Stomach (tissue), 9 donors: Measurements from ENCODE around the gene RPAP3. TPM values are rescaled to one million over a fixed set of nuclear protein-coding genes. Genes with fewer than 3 reads are reported as not detected.

Experiments
- DNase-seq, 2 donors: peaks; one replicate each; pipeline versions ENCODE4 v3.0.0 to v3.0.0-alpha.2; 2013 to 2019
- H3K27ac ChIP-seq, 5 donors: fragments of 200-600 bp in 4 of 5; sonication (generic) in 4 of 5; one replicate each; pipeline ENCODE4 v1.5.1; 2013 to 2019; ENCODE audit warnings: mild to moderate bottlenecking in 1 of 5, moderate library complexity in 1 of 5
- H3K27me3 ChIP-seq, 3 donors: fragments of 200-600 bp; sonication (generic); one replicate each; pipeline ENCODE4 v1.5.1; 2017 to 2019; ENCODE audit warnings: mixed run types in 1 of 3
- H3K36me3 ChIP-seq, 4 donors: fragments of 200-600 bp; sonication (generic); 1 replicate in 3 of 4; 2 replicates in 1 of 4; pipeline ENCODE4 v1.5.1; 2016 to 2019
- H3K4me1 ChIP-seq, 4 donors: fragments of 200-600 bp; sonication (generic); one replicate each; pipeline ENCODE4 v1.5.1; 2016 to 2019
- H3K4me3 ChIP-seq, 4 donors: fragments of 200-600 bp; sonication (generic) in 3 of 4; one replicate each; pipeline ENCODE4 v1.5.1; 2016 to 2019; ENCODE audit warnings: mild to moderate bottlenecking in 1 of 4
- H3K9me3 ChIP-seq, 4 donors: fragments of 200-600 bp; sonication (generic); one replicate each; pipeline ENCODE4 v1.5.1; 2016 to 2019
- EP300 ChIP-seq: sonication (generic); formaldehyde crosslinking; IDR thresholded peaks from one replicate; pipeline ENCODE4 v1.6.1; 2017; ENCODE audit warnings: antibody characterized with exemption
- POLR2A ChIP-seq, 4 donors: fragments of 450-650 bp; IDR thresholded peaks; one replicate each; pipeline ENCODE4 v1.6.1; 2016; ENCODE audit warnings: antibody characterized with exemption in 4 of 4, control low read depth in 2 of 4, mild to moderate bottlenecking in 1 of 4, moderate library complexity in 1 of 4
- POLR2AphosphoS5 ChIP-seq, 3 donors: sonication (generic); formaldehyde crosslinking; IDR thresholded peaks; one replicate each; pipeline ENCODE4 v1.6.1; 2016; ENCODE audit warnings: antibody characterized with exemption in 3 of 3
- WGBS, 5 donors: extraction: QIAGEN DNeasy Blood & Tissue Kit in 3 of 5; methylation state at CpG; one replicate each; pipeline versions ENCODE4 v1.1.5 to v1.1.7; 2013 to 2018; 5-methylcytosine and 5-hydroxymethylcytosine counted together
- intact Hi-C: fragments of 100-400 bp; cut with DNase I; formaldehyde crosslinking; loops from one replicate; pipeline ENCODE4 v1.15.1; 2023; ENCODE audit warnings: low total_unique reads
- polyA plus RNA-seq, 3 donors: library from polyadenylated mRNA; stranded (reverse); fragments of 200-250 nt; gene quantifications; one replicate each; pipeline ENCODE4 v1.2.3, GENCODE V29; 2013
- total RNA-seq, 5 donors: library from RNA; depleted of rRNA; stranded (reverse); fragments of >200 nt; gene quantifications; one replicate each; pipeline versions ENCODE4 v1.1.0 to v1.2.3, GENCODE V29; 2014 to 2016
- TF ChIP-seq, protein P1 (sequence below), 7 experiments: fragments of 450-650 bp in 4 of 7; fragments of 200-600 bp in 3 of 7; sonication (generic) in 3 of 7; IDR thresholded peaks; one replicate each; pipeline ENCODE4 v1.5.1; 2016 to 2019; ENCODE audit warnings: antibody characterized with exemption in 7 of 7, control low read depth in 2 of 7, mild to moderate bottlenecking in 1 of 7
- donor health status: healthy with polysubstance abuse.
- donor health status: Bipolar disorder and iron deficiency.
- donor health status: healthy.

The RPAP3 gene
- total and polyA plus RNA-seq, 8 donors: 3.5 to 47.4 (median 11.5) TPM

DNA sequence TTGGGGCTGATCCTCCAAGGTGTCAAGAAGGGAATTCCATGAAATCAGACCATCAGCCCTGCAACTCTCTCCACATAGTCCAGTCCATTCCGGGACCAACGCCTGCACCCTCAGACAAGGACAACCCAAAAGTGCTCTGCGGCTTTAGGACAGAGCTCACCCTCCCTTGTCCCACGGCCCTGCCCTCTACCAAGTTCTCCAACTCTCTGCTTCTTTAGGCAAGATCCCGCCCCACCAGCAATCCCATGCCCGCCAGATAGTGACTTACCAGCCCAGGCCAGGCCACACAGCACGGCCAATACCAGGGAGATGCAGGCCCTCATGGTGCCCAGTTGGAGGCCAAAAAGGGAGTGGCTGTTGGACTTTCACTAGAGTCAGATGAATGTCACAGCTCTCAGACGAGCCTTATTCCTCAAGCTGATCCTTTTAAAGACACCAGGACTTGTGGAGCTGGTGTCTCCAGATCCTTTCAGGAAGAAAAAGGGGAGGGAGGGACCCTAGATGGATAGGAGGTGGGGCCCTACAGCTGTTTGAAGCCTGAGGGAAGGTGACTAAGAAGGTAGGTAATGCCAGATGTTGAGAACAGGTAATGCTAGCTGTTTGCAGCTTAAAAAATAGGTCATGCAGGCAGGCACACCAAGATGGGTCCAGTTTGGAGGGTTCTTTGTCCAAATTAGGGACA lies 19.4 kb upstream of the RPAP3 start, which contains the start of gene ENDOU:
Gene ENDOU, minus strand, starts transcription at position 400 of the 682 bp plus-strand sequence. Its CDS starts 77 bp downstream, at position 323.
- WGBS, 5 donors: 86 to 94% (median 88%) methylated on average over 6 to 8 of the region's 8 CpGs
- Histone ChIP-seq H3K4me1 (peaks cover under 1 to 13% (median 6%) of the 10 kb centered on the region in 4 donors), H3K27me3 (no peaks in the 10 kb centered on the region), H3K9me3 (no peaks in the 10 kb centered on the region), H3K27ac (no peak within 1 kb of the TSS), H3K4me3 (no peak within 1 kb of the TSS), H3K36me3 (peaks cover 0 to 26% (median 2%) of the 10 kb centered on the region in 4 donors)
- intact Hi-C loops: no loop called here
- DNase-seq: no peak
- TF ChIP-seq, protein P1, sequence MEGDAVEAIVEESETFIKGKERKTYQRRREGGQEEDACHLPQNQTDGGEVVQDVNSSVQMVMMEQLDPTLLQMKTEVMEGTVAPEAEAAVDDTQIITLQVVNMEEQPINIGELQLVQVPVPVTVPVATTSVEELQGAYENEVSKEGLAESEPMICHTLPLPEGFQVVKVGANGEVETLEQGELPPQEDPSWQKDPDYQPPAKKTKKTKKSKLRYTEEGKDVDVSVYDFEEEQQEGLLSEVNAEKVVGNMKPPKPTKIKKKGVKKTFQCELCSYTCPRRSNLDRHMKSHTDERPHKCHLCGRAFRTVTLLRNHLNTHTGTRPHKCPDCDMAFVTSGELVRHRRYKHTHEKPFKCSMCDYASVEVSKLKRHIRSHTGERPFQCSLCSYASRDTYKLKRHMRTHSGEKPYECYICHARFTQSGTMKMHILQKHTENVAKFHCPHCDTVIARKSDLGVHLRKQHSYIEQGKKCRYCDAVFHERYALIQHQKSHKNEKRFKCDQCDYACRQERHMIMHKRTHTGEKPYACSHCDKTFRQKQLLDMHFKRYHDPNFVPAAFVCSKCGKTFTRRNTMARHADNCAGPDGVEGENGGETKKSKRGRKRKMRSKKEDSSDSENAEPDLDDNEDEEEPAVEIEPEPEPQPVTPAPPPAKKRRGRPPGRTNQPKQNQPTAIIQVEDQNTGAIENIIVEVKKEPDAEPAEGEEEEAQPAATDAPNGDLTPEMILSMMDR (IDR thresholded peaks at IDR 0.05): no peak
- TF ChIP-seq EP300 (no peak), POLR2AphosphoS5 (IDR thresholded peaks at IDR 0.05) (no peak), POLR2A (IDR thresholded peaks at IDR 0.05) (no peak)

DNA sequence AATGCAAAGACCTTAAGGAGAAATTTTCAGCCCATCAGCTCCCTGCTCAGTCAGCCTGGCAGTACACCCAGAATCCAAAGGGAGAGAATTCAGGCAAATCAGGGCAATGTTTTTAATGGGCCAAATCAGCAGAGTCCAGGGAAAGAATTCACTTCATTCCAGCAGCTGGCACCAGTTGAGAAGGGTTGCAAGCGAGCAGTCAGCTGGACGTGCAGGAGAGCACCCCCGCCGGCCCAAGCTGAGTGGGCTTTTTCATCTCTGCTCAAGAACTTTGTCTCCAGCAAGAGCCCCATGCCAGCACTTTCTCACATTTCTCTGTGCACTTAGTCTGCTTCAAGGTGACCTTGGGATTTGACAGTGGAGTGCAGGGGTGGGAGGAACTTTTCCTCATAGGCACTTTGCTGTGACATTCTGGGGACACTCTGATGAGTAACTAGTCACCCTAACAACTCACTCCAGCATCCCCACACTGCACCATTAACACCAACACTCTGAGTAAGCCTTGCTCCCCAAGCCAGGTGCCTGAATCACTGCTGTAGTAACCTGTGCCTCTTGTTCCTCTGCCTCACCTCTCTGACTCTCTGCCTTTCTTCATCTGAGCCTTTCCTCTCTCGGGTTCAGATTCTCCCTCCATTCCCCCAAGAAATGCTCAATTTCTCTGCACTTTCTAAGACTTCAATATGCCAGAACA lies 17.3 kb upstream of the RPAP3 start:
- Histone ChIP-seq H3K27ac (no peak overlapping the region), H3K4me1 (peaks cover under 1 to 7% (median 5%) of the 10 kb centered on the region in 4 donors), H3K27me3 (no peaks in the 10 kb centered on the region), H3K36me3 (peaks cover 0 to 32% (median 2%) of the 10 kb centered on the region in 4 donors), H3K4me3 (no peak overlapping the region), H3K9me3 (no peaks in the 10 kb centered on the region)
- intact Hi-C loops: no loop called here
- TF ChIP-seq, protein P1 (IDR thresholded peaks at IDR 0.05): no peak
- TF ChIP-seq POLR2A (IDR thresholded peaks at IDR 0.05) (no peak), EP300 (no peak), POLR2AphosphoS5 (IDR thresholded peaks at IDR 0.05) (no peak)
- WGBS, 5 donors: 67 to 93% (median 92%) methylated on average over 5 of the region's 5 CpGs
- no peak for DNase-seq

DNA sequence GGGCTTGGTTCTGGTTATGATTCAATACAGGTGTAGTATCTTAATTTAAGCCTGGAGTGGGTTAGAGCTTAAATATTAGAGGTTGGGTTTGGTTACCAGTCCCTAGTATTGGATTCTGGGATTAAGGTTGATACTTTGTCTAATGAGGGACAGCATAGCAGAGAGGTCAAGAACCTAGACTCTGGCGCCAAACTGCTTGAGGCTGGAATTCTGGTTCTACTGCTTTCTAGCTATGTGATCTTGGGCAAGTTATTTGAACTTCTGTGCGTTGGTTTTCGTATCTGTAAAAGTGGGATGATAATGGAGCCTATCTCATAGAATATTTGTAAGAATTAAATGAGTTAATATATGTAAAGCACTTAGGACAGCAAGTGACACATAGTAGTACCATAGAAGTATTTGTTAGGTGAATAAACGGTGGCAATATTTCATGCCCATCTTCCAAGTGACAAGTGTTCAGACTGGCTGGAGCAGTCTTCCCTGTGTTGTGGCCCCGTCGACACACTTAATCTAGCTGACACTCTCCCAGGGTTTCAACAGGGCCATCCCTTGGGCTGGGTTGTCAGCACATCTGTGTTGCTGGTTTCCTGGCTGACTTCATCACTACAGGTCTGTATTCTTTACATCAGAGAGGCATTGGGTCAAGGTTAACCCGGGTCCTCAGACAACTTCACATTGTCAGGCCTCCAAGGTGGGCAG lies 16.5 kb upstream of the RPAP3 start:
- DNase-seq: no peak
- intact Hi-C loops: no loop called here
- Histone ChIP-seq H3K9me3 (no peaks in the 10 kb centered on the region), H3K4me1 (peaks cover 9 to 15% (median 13%) of the 10 kb centered on the region in 4 donors), H3K36me3 (peaks cover 0 to 32% (median 2%) of the 10 kb centered on the region in 4 donors), H3K4me3 (no peak overlapping the region), H3K27ac (no peak overlapping the region), H3K27me3 (no peaks in the 10 kb centered on the region)
- no peak for TF ChIP-seq EP300
- TF ChIP-seq, protein P1 (IDR thresholded peaks at IDR 0.05): no peak
- no peak for TF ChIP-seq POLR2AphosphoS5 (IDR thresholded peaks at IDR 0.05)
- TF ChIP-seq POLR2A (IDR thresholded peaks at IDR 0.05): no peak
- WGBS, 5 donors: 50 to 73% (median 58%) methylated on average over 7 of the region's 7 CpGs

DNA sequence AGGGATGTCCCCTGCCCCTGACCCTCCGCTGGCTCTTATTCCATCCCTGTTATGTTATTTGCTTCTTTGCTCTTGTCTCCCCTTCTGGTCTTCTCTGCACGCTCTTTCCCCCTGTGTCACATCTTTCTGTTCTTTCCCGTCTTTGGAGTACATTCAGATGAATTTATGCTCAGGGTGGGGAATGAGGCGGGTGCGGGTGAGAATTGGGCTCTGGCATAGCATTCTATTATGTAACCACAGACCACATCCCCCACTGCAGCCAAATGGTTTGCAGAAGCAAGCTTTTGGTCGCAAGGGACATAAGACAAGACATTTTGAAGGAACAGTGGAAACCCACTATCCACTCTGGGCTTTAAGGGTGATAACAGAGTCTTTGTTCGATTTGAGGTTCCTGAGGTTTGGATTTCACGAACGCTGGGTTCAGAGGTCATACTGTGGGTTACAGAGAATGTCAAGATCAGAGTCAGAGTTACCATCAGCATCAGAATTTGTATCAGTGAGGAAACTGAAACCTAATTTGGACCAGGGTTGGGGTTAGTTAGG lies 15.7 kb upstream of the RPAP3 start:
- no peak for TF ChIP-seq POLR2AphosphoS5 (IDR thresholded peaks at IDR 0.05)
- TF ChIP-seq EP300: no peak
- TF ChIP-seq, protein P1 (IDR thresholded peaks at IDR 0.05): no peak
- no peak for TF ChIP-seq POLR2A (IDR thresholded peaks at IDR 0.05)
- H3K4me3 ChIP-seq: no peak overlapping the region
- intact Hi-C loops: no loop called here
- WGBS, 5 donors: 75 to 85% (median 80%) methylated on average over 9 of the region's 9 CpGs
- H3K9me3 ChIP-seq: no peaks in the 10 kb centered on the region
- no peaks in the 10 kb centered on the region for H3K27me3 ChIP-seq
- H3K36me3 ChIP-seq: peaks cover 0 to 32% (median 2%) of the 10 kb centered on the region in 4 donors
- no peak for DNase-seq
- peaks cover 15 to 23% (median 19%) of the 10 kb centered on the region in 4 donors for H3K4me1 ChIP-seq
- H3K27ac ChIP-seq: no peak overlapping the region
